ENCODE results near the gene SFXN3. TPM values are rescaled to one million over a fixed set of nuclear protein-coding genes. Genes with fewer than 3 reads are reported as not detected.
"Not testable (repeated sequence)": the region's sequence is repeated elsewhere in the genome, so short reads cannot be mapped to it uniquely, and the experiment has no call there.

Gene SFXN3
- total RNA-seq, 1 donor from 2014 or later, result 16.1 TPM

DNA sequence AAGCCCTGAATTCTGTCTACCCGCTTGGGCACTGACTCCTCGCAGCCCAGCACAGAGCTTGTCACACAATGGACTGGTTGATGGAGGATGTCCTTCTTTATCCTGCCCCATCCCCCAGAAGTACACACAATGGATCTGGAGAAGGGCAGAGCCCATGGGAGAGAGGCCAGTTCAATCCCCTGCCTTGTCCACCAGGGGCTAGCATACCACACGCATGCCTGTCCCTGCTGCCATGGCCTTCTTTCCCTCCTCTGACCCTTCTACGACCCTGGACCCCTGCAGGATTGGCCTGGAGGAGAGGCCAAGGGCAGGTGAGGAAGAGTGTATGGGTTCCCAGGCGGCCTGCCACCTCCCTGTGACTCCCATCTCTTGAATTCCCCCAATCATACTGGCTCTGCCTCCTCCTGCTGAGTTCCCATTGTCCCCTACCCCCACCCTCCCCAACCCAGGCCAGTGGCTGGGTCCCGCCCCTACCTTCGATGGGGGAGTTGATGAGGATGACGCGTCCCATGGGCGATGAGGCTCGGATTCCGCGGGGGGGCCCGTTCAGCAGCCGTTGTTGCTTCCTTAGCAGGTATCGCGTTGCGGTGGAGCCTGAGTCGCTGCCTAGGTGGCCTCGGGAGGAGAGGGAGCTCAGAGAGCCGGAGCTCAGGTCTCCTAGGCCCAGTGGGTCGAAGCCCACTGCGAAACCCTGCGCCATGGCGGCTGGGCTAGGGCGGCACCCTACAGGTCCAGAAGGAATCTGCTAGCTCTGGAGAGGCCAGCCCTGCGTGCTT is 1.3 kb upstream of the SFXN3 start:
- FAIRE-seq (no peak), DNase-seq (ENCODE audit: low read depth) (no peak)
- no peak overlapping the region for H3K4me3 ChIP-seq (ENCODE audit: low read depth, low read length)
- H3K27me3 ChIP-seq (ENCODE audit: control insufficient read depth, insufficient read depth, low read length), result no peaks in the 10 kb centered on the region
- no peaks in the 10 kb centered on the region for H3K36me3 ChIP-seq (ENCODE audit: control insufficient read depth, insufficient read depth, low read length)
- TF ChIP-seq, protein P1, sequence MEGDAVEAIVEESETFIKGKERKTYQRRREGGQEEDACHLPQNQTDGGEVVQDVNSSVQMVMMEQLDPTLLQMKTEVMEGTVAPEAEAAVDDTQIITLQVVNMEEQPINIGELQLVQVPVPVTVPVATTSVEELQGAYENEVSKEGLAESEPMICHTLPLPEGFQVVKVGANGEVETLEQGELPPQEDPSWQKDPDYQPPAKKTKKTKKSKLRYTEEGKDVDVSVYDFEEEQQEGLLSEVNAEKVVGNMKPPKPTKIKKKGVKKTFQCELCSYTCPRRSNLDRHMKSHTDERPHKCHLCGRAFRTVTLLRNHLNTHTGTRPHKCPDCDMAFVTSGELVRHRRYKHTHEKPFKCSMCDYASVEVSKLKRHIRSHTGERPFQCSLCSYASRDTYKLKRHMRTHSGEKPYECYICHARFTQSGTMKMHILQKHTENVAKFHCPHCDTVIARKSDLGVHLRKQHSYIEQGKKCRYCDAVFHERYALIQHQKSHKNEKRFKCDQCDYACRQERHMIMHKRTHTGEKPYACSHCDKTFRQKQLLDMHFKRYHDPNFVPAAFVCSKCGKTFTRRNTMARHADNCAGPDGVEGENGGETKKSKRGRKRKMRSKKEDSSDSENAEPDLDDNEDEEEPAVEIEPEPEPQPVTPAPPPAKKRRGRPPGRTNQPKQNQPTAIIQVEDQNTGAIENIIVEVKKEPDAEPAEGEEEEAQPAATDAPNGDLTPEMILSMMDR (IDR thresholded peaks at IDR 0.05; ENCODE audit: insufficient read depth, low read length, severe bottlenecking), result peak; percentile 25

- FAIRE-seq (no peak), DNase-seq (ENCODE audit: low read depth) (no peak)
- H3K4me3 ChIP-seq (ENCODE audit: low read depth, low read length), result peak overlapping the region; percentile 54
- H3K27me3 ChIP-seq (ENCODE audit: control insufficient read depth, insufficient read depth, low read length), result no peaks in the 10 kb centered on the region
- TF ChIP-seq, protein P1 (IDR thresholded peaks at IDR 0.05; ENCODE audit: insufficient read depth, low read length, severe bottlenecking), result no peak
- H3K36me3 ChIP-seq (ENCODE audit: control insufficient read depth, insufficient read depth, low read length), result peaks cover 4% of the 10 kb centered on the region
These were observed 422 bp upstream of the SFXN3 start for GRCh38 chr10:101030496-101031127.

DNA sequence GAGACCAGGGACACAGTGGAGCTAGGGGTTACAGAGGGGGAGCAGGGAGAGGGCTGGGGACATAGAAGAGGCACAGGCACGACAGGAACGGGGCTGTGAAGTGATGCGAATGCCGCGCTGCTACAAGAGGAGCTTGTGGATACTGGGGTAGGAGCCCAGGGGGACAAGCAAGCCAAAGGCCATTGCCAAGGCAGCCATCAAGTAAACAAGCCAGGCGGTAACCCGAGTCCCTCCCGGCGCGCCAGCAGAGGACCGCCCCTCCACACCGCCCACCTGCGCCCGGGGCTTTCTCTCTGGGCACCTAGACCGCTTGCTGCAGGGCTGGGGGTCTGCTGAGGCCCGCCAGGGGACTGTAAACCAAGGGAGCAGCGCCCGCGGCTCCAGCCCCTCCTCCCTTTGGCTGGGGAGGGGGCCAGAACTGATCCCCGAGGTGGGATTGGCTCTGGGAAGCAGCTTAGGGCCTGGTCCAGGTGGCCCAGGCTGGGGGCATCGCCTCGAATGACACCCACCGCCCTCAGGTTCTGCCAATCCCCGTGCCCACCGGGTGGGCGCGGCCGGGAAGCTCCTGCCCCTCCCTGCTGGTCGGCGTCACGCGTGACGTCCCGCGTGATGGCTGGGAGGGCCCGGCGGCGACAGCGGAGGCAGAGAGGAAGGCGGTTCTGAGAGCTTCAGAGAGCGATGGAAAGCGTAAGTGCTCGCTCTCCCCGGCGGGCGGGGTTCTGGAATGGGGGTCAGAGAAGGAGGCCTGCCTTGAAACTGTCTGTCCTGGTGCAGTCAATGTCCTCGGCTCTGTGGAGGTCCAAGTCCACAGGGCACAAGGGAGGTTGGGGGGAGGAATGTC is 982 bp downstream of the SFXN3 start:
- Histone ChIP-seq H3K36me3 (ENCODE audit: control insufficient read depth, insufficient read depth, low read length) (peaks cover 15% of the 10 kb centered on the region), H3K4me3 (ENCODE audit: low read depth, low read length) (peak overlapping the region; percentile 54), H3K27me3 (ENCODE audit: control insufficient read depth, insufficient read depth, low read length) (no peaks in the 10 kb centered on the region)
- no peak for DNase-seq (ENCODE audit: low read depth)
- TF ChIP-seq, protein P1 (IDR thresholded peaks at IDR 0.05; ENCODE audit: insufficient read depth, low read length, severe bottlenecking), result no peak
- no peak for FAIRE-seq

DNA sequence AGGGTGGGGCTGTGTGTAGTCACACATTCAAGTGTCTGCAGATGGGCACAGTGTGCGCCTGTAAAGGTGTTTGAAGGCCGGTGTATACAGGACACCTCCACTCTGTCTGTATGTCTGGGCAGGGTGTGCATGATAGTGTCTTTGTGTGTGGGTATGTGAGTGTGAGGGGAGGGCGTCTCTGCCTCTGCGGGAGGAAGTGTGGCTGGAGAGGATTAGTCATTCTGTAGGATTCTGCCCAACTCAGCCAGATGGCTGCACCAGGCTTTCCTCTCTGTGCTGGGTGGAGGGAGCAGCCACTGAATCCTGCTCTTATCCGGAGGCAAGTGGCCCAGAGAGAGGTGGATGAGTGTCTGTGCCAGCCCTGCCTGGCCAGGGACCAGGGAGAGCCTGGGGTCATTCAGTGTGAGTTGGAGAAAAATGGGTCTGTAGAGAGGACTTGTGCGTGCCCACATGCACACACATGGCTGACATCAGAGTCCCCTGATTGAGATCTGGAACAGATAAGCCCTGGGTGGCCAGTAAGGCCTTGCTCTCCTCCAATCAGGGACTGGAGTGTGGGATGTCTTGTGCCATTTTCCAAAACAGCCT is 1.7 kb downstream of the SFXN3 start:
- no peak for FAIRE-seq
- H3K36me3 ChIP-seq (ENCODE audit: control insufficient read depth, insufficient read depth, low read length), result peaks cover 20% of the 10 kb centered on the region
- DNase-seq (ENCODE audit: low read depth), result peak; percentile 79

GRCh38 chr10:101033276-101033675 is 2.2 kb downstream of the SFXN3 start:
- no peak for FAIRE-seq
- Histone ChIP-seq H3K27me3 (ENCODE audit: control insufficient read depth, insufficient read depth, low read length) (no peaks in the 10 kb centered on the region), H3K4me3 (ENCODE audit: low read depth, low read length) (no peak overlapping the region), H3K36me3 (ENCODE audit: control insufficient read depth, insufficient read depth, low read length) (peaks cover 20% of the 10 kb centered on the region)
- DNase-seq (ENCODE audit: low read depth), result no peak
- TF ChIP-seq, protein P1 (IDR thresholded peaks at IDR 0.05; ENCODE audit: insufficient read depth, low read length, severe bottlenecking), result no peak

More for the DNA sequence above, 1.7 kb downstream of the SFXN3 start:
- TF ChIP-seq, protein P1 (IDR thresholded peaks at IDR 0.05; ENCODE audit: insufficient read depth, low read length, severe bottlenecking), result no peak
- peak overlapping the region; percentile 54 for H3K4me3 ChIP-seq (ENCODE audit: low read depth, low read length)
- H3K27me3 ChIP-seq (ENCODE audit: control insufficient read depth, insufficient read depth, low read length), result no peaks in the 10 kb centered on the region

- not testable (repeated sequence) for H3K27me3 ChIP-seq (ENCODE audit: control insufficient read depth, insufficient read depth, low read length); H3K4me3 ChIP-seq (ENCODE audit: low read depth, low read length); DNase-seq (ENCODE audit: low read depth); FAIRE-seq
- H3K36me3 ChIP-seq (ENCODE audit: control insufficient read depth, insufficient read depth, low read length), result peaks cover 20% of the 10 kb centered on the region
These were observed 3.4 kb downstream of the SFXN3 start for GRCh38 chr10:101034404-101034803.

Data from bronchial epithelial cell (primary cell).